ENCODE results near the gene TMEM117. TPM values are rescaled to one million over a fixed set of nuclear protein-coding genes. Genes with fewer than 3 reads are reported as not detected.

TMEM117 gene
- total and polyA plus RNA-seq, 8 donors, result 1.9 to 52.5 (median 8.0) TPM

- Histone ChIP-seq H3K9me3 (no peaks in the 10 kb centered on the region), H3K36me3 (no peaks in the 10 kb centered on the region), H3K27ac (no peak overlapping the region), H3K4me1 (no peaks in the 10 kb centered on the region), H3K4me3 (no peak overlapping the region), H3K27me3 (no peaks in the 10 kb centered on the region)
- DNase-seq, result no peak
- TF ChIP-seq POLR2A (IDR thresholded peaks at IDR 0.05), result no peak
- TF ChIP-seq EP300 (IDR thresholded peaks at IDR 0.05), result no peak
- no peak for TF ChIP-seq CTCF (IDR thresholded peaks at IDR 0.05)
- no peak for TF ChIP-seq POLR2AphosphoS5 (IDR thresholded peaks at IDR 0.05)
- WGBS, 5 donors, result 67 to 80% (median 74%) methylated on average over 3 of the region's 3 CpGs
- intact Hi-C loops (cut with DNase I; ENCODE audit: low total_unique reads), result no loop called here
Measured at GRCh38 chr12:43815416-43815815, 20.5 kb upstream of the TMEM117 start.

- intact Hi-C loops (cut with DNase I; ENCODE audit: low total_unique reads), result no loop called here
- Histone ChIP-seq H3K4me3 (no peak overlapping the region), H3K27me3 (no peaks in the 10 kb centered on the region), H3K9me3 (no peaks in the 10 kb centered on the region), H3K27ac (no peak overlapping the region), H3K36me3 (no peaks in the 10 kb centered on the region), H3K4me1 (no peaks in the 10 kb centered on the region)
- 78 to 84% (median 84%) methylated on average over 3 of the region's 3 CpGs for WGBS, 5 donors
- no peak for TF ChIP-seq POLR2AphosphoS5 (IDR thresholded peaks at IDR 0.05)
- no peak for TF ChIP-seq EP300 (IDR thresholded peaks at IDR 0.05)
- TF ChIP-seq CTCF (IDR thresholded peaks at IDR 0.05), result no peak
- no peak for TF ChIP-seq POLR2A (IDR thresholded peaks at IDR 0.05)
- no peak for DNase-seq
Measured at GRCh38 chr12:43816168-43816567, 19.7 kb upstream of the TMEM117 start.

- no peaks in the 10 kb centered on the region for H3K9me3 ChIP-seq
- H3K4me3 ChIP-seq, result no peak overlapping the region
- no peak overlapping the region for H3K27ac ChIP-seq
- no peaks in the 10 kb centered on the region for H3K27me3 ChIP-seq
- intact Hi-C loops (cut with DNase I; ENCODE audit: low total_unique reads), result no loop called here
- 87 to 90% (median 88%) methylated on average over 8 of the region's 8 CpGs for WGBS, 5 donors
- no peak for DNase-seq
- H3K4me1 ChIP-seq, result no peaks in the 10 kb centered on the region
- H3K36me3 ChIP-seq, result no peaks in the 10 kb centered on the region
- TF ChIP-seq POLR2AphosphoS5 (IDR thresholded peaks at IDR 0.05) (no peak), POLR2A (IDR thresholded peaks at IDR 0.05) (no peak), CTCF (IDR thresholded peaks at IDR 0.05) (no peak), EP300 (IDR thresholded peaks at IDR 0.05) (no peak)
Measured at GRCh38 chr12:43824207-43824775, 11.6 kb upstream of the TMEM117 start.

- H3K4me1 ChIP-seq, result no peaks in the 10 kb centered on the region
- TF ChIP-seq POLR2AphosphoS5 (IDR thresholded peaks at IDR 0.05), result no peak
- no peak for TF ChIP-seq EP300 (IDR thresholded peaks at IDR 0.05)
- no peak for TF ChIP-seq POLR2A (IDR thresholded peaks at IDR 0.05)
- TF ChIP-seq CTCF (IDR thresholded peaks at IDR 0.05), result no peak
- no peak for DNase-seq
- intact Hi-C loops (cut with DNase I; ENCODE audit: low total_unique reads), result no loop called here
- 89 to 91% (median 90%) methylated on average over 3 of the region's 3 CpGs for WGBS, 5 donors
- H3K27ac ChIP-seq, result no peak overlapping the region
- no peaks in the 10 kb centered on the region for H3K27me3 ChIP-seq
- H3K4me3 ChIP-seq, result no peak overlapping the region
- H3K36me3 ChIP-seq, result no peaks in the 10 kb centered on the region
- no peaks in the 10 kb centered on the region for H3K9me3 ChIP-seq
Measured at GRCh38 chr12:43826681-43827080, 9.2 kb upstream of the TMEM117 start.

Measured in stomach (tissue), 9 donors.